Upper lobe of left lung (tissue), 6 donors: ENCODE results near the gene HEATR3. TPM values are rescaled to one million over a fixed set of nuclear protein-coding genes. Genes with fewer than 3 reads are reported as not detected.

ENCODE experiments used
- ATAC-seq, 2 donors: fragments of 200-7000 bp; cut with Tn5 transposase; one replicate each; pipeline ENCODE4 v1.9.1; 2022; ENCODE audit warnings: mild to moderate bottlenecking in 2 of 2, moderate library complexity in 2 of 2; ENCODE audit not compliant: low FRiP score in 2 of 2
- DNase-seq, 2 donors: peaks; one replicate each; pipeline ENCODE4 v3.0.0-alpha.2; 2019 to 2020
- H3K27ac ChIP-seq, 4 donors: fragments of 200-600 bp; sonication (generic); one replicate each; pipeline ENCODE4 v1.5.1; 2016 to 2019
- H3K27me3 ChIP-seq, 4 donors: fragments of 200-600 bp; sonication (generic); one replicate each; pipeline ENCODE4 v1.5.1; 2017 to 2019
- H3K36me3 ChIP-seq, 4 donors: fragments of 200-600 bp; sonication (generic); one replicate each; pipeline ENCODE4 v1.5.1; 2016 to 2019
- H3K4me1 ChIP-seq, 4 donors: fragments of 200-600 bp; sonication (generic); one replicate each; pipeline ENCODE4 v1.5.1; 2018 to 2019
- H3K4me3 ChIP-seq, 4 donors: fragments of 200-600 bp; sonication (generic); one replicate each; pipeline ENCODE4 v1.5.1; 2017 to 2019; ENCODE audit warnings: mild to moderate bottlenecking in 2 of 4, moderate library complexity in 1 of 4
- H3K9me3 ChIP-seq, 4 donors: fragments of 200-600 bp; sonication (generic); one replicate each; pipeline ENCODE4 v1.5.1; 2018 to 2019
- EP300 ChIP-seq, 4 donors: sonication (generic); formaldehyde crosslinking; IDR thresholded peaks; one replicate each; pipeline ENCODE4 v1.5.1; 2017; ENCODE audit warnings: antibody characterized with exemption in 4 of 4, control low read depth in 2 of 4
- POLR2A ChIP-seq, 4 donors: fragments of 450-650 bp; IDR thresholded peaks; one replicate each; pipeline ENCODE4 v1.5.1; 2016 to 2017; ENCODE audit warnings: antibody characterized with exemption in 4 of 4, mild to moderate bottlenecking in 2 of 4
- POLR2AphosphoS5 ChIP-seq, 2 donors: sonication (generic); formaldehyde crosslinking; IDR thresholded peaks; one replicate each; pipeline ENCODE4 v1.5.1; 2017; ENCODE audit warnings: antibody characterized with exemption in 2 of 2
- WGBS, 2 donors: methylation state at CpG; one replicate each; pipeline ENCODE4 v1.1.5; 2017 to 2018; 5-methylcytosine and 5-hydroxymethylcytosine counted together
- total RNA-seq, 6 donors: library from RNA; depleted of rRNA in 4 of 6; stranded (reverse); fragments of >200 nt in 4 of 6; gene quantifications; one replicate each; pipeline versions ENCODE4 v1.1.0 to v1.2.1, GENCODE V29; 2016 to 2021
- TF ChIP-seq, protein P1 (sequence below), 6 experiments: fragments of 450-650 bp in 4 of 6; fragments of 200-600 bp in 2 of 6; sonication (generic) in 2 of 6; IDR thresholded peaks; one replicate each; pipeline ENCODE4 v1.5.1; 2016 to 2019; ENCODE audit warnings: antibody characterized with exemption in 6 of 6
- donor health status: DM: no; HTN: no; CAD: no; lungs with moderate emphysema.
- donor health status: DM: no; HTN: yes; CAD: no; lungs with severe emphysema.

The HEATR3 gene
- total RNA-seq, 6 donors from 2014 or later, result 15.0 to 59.7 (median 25.1) TPM

DNA sequence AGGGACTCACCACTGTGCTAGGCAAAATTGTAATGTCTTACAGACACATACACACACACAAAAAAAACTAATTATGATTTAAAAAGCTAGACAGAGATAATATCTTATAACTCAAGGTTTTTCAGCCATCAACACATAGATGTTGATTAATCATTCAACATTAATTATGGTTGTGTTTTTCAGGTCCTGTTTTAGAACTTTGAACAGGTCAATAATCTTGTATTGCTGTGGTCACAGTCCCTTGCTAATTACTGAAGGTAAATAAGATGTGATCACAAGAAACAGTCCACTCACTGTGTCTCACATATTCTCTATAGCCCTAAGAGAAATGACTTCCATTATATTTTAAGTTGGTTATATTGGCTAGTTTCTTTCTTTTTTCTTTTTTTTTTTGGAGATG is 54.9 kb downstream of the HEATR3 start:
- no peak overlapping the region for H3K4me3 ChIP-seq
- no peaks in the 10 kb centered on the region for H3K4me1 ChIP-seq
- H3K27me3 ChIP-seq, result no peaks in the 10 kb centered on the region
- ATAC-seq, result no peak
- DNase-seq, result no peak
- no peaks in the 10 kb centered on the region for H3K36me3 ChIP-seq
- H3K9me3 ChIP-seq, result peaks cover 0 to 3% (median 0%) of the 10 kb centered on the region in 4 donors
- no peak for TF ChIP-seq POLR2AphosphoS5 (IDR thresholded peaks at IDR 0.05)
- no peak for TF ChIP-seq POLR2A (IDR thresholded peaks at IDR 0.05)
- TF ChIP-seq, protein P1, sequence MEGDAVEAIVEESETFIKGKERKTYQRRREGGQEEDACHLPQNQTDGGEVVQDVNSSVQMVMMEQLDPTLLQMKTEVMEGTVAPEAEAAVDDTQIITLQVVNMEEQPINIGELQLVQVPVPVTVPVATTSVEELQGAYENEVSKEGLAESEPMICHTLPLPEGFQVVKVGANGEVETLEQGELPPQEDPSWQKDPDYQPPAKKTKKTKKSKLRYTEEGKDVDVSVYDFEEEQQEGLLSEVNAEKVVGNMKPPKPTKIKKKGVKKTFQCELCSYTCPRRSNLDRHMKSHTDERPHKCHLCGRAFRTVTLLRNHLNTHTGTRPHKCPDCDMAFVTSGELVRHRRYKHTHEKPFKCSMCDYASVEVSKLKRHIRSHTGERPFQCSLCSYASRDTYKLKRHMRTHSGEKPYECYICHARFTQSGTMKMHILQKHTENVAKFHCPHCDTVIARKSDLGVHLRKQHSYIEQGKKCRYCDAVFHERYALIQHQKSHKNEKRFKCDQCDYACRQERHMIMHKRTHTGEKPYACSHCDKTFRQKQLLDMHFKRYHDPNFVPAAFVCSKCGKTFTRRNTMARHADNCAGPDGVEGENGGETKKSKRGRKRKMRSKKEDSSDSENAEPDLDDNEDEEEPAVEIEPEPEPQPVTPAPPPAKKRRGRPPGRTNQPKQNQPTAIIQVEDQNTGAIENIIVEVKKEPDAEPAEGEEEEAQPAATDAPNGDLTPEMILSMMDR (IDR thresholded peaks at IDR 0.05), result no peak
- no peak for TF ChIP-seq EP300 (IDR thresholded peaks at IDR 0.05)
- H3K27ac ChIP-seq, result no peak overlapping the region

DNA sequence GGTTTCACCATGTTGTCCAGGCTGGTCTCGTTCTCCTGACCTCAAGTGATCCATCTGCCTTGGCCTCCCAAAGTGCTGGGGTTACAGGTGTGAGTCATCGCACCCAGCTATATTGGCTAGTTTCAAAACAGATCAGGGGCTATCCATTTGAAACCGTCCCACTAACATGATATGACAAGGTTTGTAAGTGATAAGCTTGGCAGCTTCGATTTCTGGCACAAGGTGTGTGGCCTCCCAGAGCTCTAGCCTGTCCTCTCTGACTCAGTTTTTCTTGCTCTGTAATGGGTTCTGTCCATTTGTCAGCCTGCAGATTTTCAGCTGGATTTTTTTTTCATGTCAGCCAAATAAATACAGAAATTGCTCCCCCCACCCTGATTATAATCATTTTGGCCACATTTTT is 55.5 kb downstream of the HEATR3 start:
- no peaks in the 10 kb centered on the region for H3K36me3 ChIP-seq
- 75 to 87% methylated on average over 4 of the region's 4 CpGs for WGBS, 2 donors
- TF ChIP-seq POLR2A (IDR thresholded peaks at IDR 0.05), result no peak
- TF ChIP-seq, protein P1 (IDR thresholded peaks at IDR 0.05), result no peak
- TF ChIP-seq POLR2AphosphoS5 (IDR thresholded peaks at IDR 0.05), result no peak
- no peak for TF ChIP-seq EP300 (IDR thresholded peaks at IDR 0.05)
- H3K4me3 ChIP-seq, result no peak overlapping the region
- H3K27me3 ChIP-seq, result no peaks in the 10 kb centered on the region
- H3K27ac ChIP-seq, result no peak overlapping the region
- DNase-seq (no peak), ATAC-seq (no peak)
- H3K4me1 ChIP-seq, result no peaks in the 10 kb centered on the region
- peaks cover 0 to 3% (median 0%) of the 10 kb centered on the region in 4 donors for H3K9me3 ChIP-seq

DNA sequence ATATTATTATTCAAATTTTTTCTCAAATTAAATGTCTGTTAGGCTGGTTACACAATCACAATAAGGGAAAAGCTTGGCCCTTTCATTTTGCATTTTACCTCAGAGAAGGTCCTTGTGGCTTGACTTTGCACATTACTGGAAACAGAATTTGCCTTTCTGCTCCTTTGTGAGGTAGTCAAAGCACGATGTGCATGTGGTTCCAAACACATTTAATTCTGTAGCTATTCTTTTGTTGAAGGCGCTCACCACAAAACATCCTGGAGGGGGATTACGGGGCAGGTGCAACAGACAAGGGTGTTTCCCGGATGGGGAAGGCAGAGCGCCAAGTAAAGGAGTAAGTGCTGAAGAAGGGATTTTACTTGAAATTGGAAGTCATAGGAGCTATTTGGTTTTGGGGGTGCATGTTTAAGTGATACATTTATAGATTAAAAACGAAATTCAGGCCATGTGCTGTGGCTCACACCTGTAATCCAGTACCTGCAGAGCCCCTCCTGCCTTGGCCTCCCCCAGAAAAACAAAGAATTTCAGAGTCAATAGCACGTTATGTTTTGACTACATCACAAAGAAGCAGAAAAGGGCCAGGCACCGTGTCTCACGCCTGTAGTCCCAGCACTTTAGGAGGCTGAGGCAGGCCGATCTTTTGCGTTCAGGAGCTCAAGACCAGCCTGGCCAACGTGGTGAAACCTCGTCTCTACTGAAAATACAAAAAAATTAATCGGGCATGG is 56.1 kb downstream of the HEATR3 start:
- 73 to 74% methylated on average over 14 of the region's 14 CpGs for WGBS, 2 donors
- H3K4me1 ChIP-seq, result no peaks in the 10 kb centered on the region
- no peaks in the 10 kb centered on the region for H3K36me3 ChIP-seq
- TF ChIP-seq POLR2A (IDR thresholded peaks at IDR 0.05) (no peak), POLR2AphosphoS5 (IDR thresholded peaks at IDR 0.05) (no peak), EP300 (IDR thresholded peaks at IDR 0.05) (no peak)
- TF ChIP-seq, protein P1 (IDR thresholded peaks at IDR 0.05), result no peak
- no peak overlapping the region for H3K4me3 ChIP-seq
- H3K27me3 ChIP-seq, result no peaks in the 10 kb centered on the region
- peaks cover 0 to 3% (median 0%) of the 10 kb centered on the region in 4 donors for H3K9me3 ChIP-seq
- DNase-seq (no peak), ATAC-seq (no peak)
- no peak overlapping the region for H3K27ac ChIP-seq

DNA sequence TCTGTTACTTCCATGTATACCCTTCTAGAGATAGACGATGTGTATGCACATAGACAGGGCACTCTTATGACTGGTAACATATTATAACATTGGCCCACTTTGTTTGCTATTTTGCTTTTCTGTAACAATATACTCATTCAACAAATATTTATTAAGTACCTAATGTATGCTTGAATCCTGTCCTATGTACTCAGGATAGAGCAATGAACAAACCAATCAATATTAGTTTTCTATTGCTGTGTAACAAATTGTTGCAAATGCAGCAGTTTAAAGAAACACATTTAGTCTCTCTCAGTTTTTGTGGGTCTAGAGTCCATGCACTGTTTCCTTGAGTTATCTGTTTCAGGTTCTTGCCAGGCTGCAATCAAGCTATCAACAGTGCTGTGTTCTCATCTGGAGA is 57.6 kb downstream of the HEATR3 start:
- Histone ChIP-seq H3K36me3 (no peaks in the 10 kb centered on the region), H3K27me3 (no peaks in the 10 kb centered on the region), H3K4me3 (no peak overlapping the region), H3K4me1 (no peaks in the 10 kb centered on the region), H3K9me3 (peaks cover 0 to 3% (median 0%) of the 10 kb centered on the region in 4 donors), H3K27ac (no peak overlapping the region)
- TF ChIP-seq EP300 (IDR thresholded peaks at IDR 0.05) (no peak), POLR2A (IDR thresholded peaks at IDR 0.05) (no peak), POLR2AphosphoS5 (IDR thresholded peaks at IDR 0.05) (no peak)
- TF ChIP-seq, protein P1 (IDR thresholded peaks at IDR 0.05), result no peak
- 79 to 91% methylated on average over 1 of the region's 1 CpG for WGBS, 2 donors
- DNase-seq (no peak), ATAC-seq (no peak)

DNA sequence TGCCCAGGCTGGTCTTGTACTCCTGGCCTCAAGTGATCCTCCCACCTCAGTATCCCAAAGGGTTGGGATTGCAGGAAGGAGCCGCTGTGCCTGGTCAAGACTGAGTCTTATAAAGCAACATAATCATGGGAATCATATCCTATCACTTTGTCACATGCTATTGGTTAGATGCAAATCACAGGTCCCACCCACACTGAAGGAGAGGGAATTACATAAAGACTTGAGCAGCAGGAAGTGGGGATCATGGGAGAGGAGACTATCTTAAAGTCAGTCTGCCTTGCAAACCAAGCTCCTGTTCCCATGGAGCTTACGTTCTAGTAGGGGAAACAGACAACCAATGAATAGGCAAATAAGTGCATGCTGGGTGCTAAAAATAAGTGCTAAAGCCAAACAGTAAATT is 59.0 kb downstream of the HEATR3 start:
- H3K4me1 ChIP-seq, result no peaks in the 10 kb centered on the region
- H3K27ac ChIP-seq, result no peak overlapping the region
- 88 to 89% methylated on average over 2 of the region's 2 CpGs for WGBS, 2 donors
- H3K4me3 ChIP-seq, result no peak overlapping the region
- H3K36me3 ChIP-seq, result no peaks in the 10 kb centered on the region
- DNase-seq (no peak), ATAC-seq (no peak)
- no peaks in the 10 kb centered on the region for H3K27me3 ChIP-seq
- TF ChIP-seq POLR2AphosphoS5 (IDR thresholded peaks at IDR 0.05) (no peak), EP300 (IDR thresholded peaks at IDR 0.05) (no peak), POLR2A (IDR thresholded peaks at IDR 0.05) (no peak)
- TF ChIP-seq, protein P1 (IDR thresholded peaks at IDR 0.05), result no peak
- H3K9me3 ChIP-seq, result peaks cover 0 to 3% (median 0%) of the 10 kb centered on the region in 4 donors
